BJ (cell line): ENCODE data around the gene ZNF536. TPM values are rescaled to one million over a fixed set of nuclear protein-coding genes. Genes with fewer than 3 reads are reported as not detected.

Experiments
- CTCF ChIA-PET: fragments of 350-600 bp; formaldehyde crosslinking; extraction: SDS; loops from one replicate; lab custom pipeline; 2021; ENCODE audit warnings: antibody characterized with exemption, inconsistent platforms; lab: Yijun Ruan, JAX
- POLR2A ChIA-PET: fragments of 300-600 bp; sonication (Branson Sonifier 250); formaldehyde crosslinking; extraction: SDS; loops from one replicate; lab custom pipeline; 2021; ENCODE audit warnings: antibody characterized with exemption; lab: Charles Lee
- DNase-seq: peaks from one replicate; pipeline ENCODE4 v3.0.0-alpha.2; 2011; ENCODE audit warnings: low read depth
- H3K27me3 ChIP-seq: 2 replicates; pipeline ENCODE4 v1.6.0; 2011; ENCODE audit warnings: low read length; ENCODE audit not compliant: control insufficient read depth, insufficient read depth
- H3K36me3 ChIP-seq: 2 replicates; pipeline ENCODE4 v1.5.1; 2011; ENCODE audit warnings: low read length; ENCODE audit not compliant: control insufficient read depth, insufficient read depth
- H3K4me3 ChIP-seq: 2 replicates; pipeline ENCODE4 v1.5.1; 2011; ENCODE audit warnings: low read depth, mild to moderate bottlenecking, control low read depth, low read length
- polyA plus RNA-seq: library from polyadenylated mRNA; depleted of rRNA; stranded (reverse); fragments of >200 nt; gene quantifications from 2 replicates; pipeline ENCODE4 v1.2.3, GENCODE V29; 2011
- TF ChIP-seq, protein P1 (sequence below): IDR thresholded peaks from 2 replicates; pipeline ENCODE4 v1.5.1; 2011; ENCODE audit warnings: low read depth, mild to moderate bottlenecking, control low read depth, inconsistent platforms, low read length, moderate library complexity; ENCODE audit not compliant: insufficient read depth

ZNF536 gene
- polyA plus RNA-seq, 1 experiment: not detected

DNA sequence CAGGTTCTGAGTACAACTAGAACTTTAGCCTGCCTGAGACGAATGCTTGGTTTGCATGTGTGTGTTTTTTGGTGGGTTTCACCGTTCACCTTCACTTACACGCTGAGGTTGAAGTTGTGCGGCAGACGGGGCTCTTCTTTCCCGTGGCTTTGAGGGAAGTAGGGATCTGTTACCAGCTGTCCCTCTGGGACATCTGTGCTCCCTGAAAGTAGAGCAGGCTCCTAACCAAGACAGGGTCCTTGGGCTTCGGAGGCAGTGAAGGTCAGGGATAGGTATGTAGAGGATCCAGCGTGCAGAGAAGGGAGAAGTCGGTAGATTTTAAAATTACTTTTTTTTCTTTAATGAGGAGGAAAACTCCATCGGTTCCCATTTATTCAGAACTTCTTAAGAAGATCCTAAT is 48.7 kb downstream of the ZNF536 start:
- POLR2A ChIA-PET: no interaction called here
- DNase-seq: no peak
- TF ChIP-seq, protein P1, sequence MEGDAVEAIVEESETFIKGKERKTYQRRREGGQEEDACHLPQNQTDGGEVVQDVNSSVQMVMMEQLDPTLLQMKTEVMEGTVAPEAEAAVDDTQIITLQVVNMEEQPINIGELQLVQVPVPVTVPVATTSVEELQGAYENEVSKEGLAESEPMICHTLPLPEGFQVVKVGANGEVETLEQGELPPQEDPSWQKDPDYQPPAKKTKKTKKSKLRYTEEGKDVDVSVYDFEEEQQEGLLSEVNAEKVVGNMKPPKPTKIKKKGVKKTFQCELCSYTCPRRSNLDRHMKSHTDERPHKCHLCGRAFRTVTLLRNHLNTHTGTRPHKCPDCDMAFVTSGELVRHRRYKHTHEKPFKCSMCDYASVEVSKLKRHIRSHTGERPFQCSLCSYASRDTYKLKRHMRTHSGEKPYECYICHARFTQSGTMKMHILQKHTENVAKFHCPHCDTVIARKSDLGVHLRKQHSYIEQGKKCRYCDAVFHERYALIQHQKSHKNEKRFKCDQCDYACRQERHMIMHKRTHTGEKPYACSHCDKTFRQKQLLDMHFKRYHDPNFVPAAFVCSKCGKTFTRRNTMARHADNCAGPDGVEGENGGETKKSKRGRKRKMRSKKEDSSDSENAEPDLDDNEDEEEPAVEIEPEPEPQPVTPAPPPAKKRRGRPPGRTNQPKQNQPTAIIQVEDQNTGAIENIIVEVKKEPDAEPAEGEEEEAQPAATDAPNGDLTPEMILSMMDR: no peak
- no peaks in the 10 kb centered on the region for H3K36me3 ChIP-seq
- CTCF ChIA-PET: no interaction called here
- no peak overlapping the region for H3K4me3 ChIP-seq
- no peaks in the 10 kb centered on the region for H3K27me3 ChIP-seq

GRCh38 chr19:30421571-30421970 is 49.4 kb downstream of the ZNF536 start:
- TF ChIP-seq, protein P1: no peak
- Histone ChIP-seq H3K4me3 (no peak overlapping the region), H3K36me3 (no peaks in the 10 kb centered on the region), H3K27me3 (no peaks in the 10 kb centered on the region)
- ChIA-PET POLR2A (no interaction called here), CTCF (no interaction called here)
- DNase-seq: no peak

- ChIA-PET POLR2A (no interaction called here), CTCF (no interaction called here)
- TF ChIP-seq, protein P1: no peak
- no peaks in the 10 kb centered on the region for H3K36me3 ChIP-seq
- no peak overlapping the region for H3K4me3 ChIP-seq
- H3K27me3 ChIP-seq: no peaks in the 10 kb centered on the region
- DNase-seq: no peak
Measured at GRCh38 chr19:30423481-30423880, 51.3 kb downstream of the ZNF536 start.

DNA sequence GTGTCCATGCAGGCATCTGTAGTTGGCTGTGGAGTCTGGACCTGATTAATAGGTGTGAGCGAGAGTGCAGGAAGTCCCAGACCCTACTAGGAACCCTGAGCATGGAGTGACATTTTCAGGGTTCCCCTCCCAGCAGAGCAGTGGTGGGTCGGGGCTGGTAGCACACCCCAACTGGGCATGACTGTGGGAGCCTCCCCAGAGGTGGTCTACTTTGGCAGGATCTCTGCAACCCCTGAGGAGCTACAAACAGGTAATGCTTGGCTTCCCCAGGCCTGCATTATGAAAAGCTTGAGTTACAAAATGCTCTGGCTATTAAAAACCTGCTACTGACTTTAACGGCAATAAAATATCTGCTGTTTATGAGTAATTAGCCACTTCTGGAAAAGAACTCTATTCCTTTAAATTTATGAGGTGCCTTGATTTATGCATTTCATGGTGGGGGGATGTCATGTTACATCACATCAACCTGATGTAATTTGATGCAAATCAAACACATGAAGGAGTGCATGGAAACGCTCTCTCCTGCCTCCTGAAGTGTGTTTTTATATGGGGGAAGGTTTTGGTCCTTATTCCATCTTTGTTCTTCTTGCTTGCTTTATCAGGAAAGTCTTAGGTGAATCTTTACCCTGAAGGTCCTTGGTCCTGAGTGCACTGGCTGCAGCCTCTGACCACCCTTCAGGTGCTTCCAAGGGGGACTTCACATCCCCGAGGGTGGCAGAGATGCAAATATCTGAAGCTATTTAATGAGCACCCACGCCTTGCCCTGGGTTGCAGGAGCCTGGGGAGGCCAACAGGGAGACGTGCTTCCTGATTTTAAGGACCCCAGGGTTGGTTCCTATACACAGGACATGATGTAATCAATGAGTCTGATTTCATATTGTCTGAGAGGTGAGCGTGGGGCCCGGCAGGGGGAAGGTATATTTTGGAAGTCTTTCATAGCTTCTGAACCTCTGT is 54.0 kb downstream of the ZNF536 start:
- H3K27me3 ChIP-seq: no peaks in the 10 kb centered on the region
- no peaks in the 10 kb centered on the region for H3K36me3 ChIP-seq
- no peak overlapping the region for H3K4me3 ChIP-seq
- TF ChIP-seq, protein P1: no peak
- POLR2A ChIA-PET: no interaction called here
- CTCF ChIA-PET: no interaction called here
- DNase-seq: no peak

GRCh38 chr19:30426864-30427263 is 54.7 kb downstream of the ZNF536 start:
- ChIA-PET POLR2A (no interaction called here), CTCF (no interaction called here)
- no peaks in the 10 kb centered on the region for H3K27me3 ChIP-seq
- TF ChIP-seq, protein P1: no peak
- no peaks in the 10 kb centered on the region for H3K36me3 ChIP-seq
- no peak overlapping the region for H3K4me3 ChIP-seq
- DNase-seq: no peak
